DMS53 treated with DMSO at 0.1 percent for 48 hours (cell line): ENCODE data around the gene ZNF423.

Experiments used
- DNase-seq: peaks from one replicate; lab custom pipeline; 2025; ENCODE audit not compliant: unreplicated experiment; lab: John Stamatoyannopoulos, UW

Gene ZNF423

DNA sequence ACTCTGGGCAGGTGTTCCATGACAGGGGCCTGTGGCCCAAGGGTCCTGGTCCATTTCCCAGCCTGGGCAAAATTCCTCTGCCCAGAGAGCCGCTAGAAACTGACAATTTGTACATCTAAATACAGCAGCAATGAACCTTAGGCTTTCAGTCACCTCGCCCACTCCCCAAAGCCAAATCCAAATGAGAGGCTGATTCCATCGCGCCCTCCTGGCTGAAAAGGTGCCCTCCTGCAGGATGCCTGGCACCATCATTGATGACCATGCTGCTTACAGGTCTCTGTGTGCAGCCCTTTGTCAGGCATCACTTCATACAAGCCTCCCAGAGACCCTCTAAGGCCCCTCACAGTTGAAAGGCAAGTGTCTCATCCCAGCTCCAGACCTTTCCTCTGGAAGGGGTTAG, 367.6 kb downstream of the ZNF423 start:
- DNase-seq: no peak

DNA sequence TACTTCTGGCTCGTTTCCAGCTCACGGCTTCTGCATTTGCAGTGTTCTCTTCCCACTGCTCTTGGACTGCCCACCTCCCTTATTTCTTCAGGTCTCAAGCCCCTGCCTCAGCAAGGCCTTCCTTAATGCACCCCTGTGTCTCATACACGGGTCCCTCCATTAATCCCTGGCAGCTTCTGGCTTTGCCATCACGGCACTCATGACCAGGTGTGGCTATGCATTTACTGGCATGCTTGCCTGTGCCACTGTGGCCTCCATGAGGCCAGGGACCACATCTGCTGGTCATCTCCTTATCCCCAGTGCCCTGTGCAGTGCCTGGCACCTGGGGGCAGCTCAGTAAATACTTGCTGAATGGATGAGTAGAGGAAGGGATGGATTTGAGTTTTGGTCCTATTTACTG, 368.2 kb downstream of the ZNF423 start:
- no peak for DNase-seq

DNA sequence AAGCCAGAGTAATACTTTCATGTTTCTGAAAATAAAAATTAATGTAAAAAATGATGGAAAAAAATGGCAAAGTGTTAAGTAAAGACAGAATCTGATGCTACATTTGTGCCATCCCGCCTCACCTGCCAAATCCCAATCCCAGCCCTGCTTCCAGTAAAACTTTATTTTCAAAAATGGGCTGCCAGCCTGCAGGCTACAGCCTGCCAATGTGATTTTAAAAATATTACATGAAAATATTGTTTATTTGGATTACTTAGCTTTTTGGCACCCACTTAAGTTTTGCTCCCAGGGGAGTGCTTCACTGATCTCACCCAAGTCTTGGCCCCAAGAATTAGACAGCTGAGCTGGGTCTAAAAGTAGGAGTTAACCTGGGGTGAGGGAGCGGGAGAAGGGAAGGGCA, 369.5 kb downstream of the ZNF423 start:
- no peak for DNase-seq

DNA sequence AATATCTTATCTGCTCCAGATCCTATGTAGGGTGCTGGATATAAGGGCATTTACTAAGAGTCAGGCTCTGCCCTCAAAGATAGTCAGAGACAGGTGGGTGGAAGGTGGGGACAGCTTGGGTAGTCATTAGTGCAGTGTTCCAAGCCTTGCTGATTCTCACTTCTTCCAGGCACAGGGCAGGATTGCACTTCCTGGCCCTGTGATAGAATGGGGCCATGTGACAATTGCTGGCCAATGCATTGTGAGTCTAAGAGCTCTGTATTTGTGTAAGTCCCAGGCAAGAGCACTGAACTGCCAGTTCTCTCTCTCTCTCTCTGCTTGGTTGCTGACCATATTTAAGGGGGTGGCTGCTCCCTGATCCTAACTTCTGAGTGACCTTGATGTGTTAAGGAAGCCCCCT, 370.2 kb downstream of the ZNF423 start:
- DNase-seq: no peak

DNA sequence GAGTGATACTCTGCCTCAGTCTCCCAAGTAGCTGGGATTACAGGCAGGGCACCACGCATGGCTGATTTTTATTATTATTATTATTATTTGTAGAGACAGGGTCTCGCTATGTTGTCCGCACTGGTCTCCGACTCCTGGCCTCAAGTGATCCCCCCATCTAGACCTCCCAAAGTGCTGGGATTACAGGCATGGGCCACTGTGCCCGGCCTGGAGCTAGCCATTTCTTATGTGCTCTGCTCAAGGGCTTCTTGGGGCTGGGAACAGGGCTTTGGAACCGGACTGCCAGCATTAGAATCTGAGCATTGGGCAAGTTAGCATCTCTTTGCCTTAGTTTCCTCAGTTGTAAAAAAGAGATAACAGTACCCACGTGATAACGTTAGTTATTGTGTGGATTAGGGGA, 371.0 kb downstream of the ZNF423 start:
- no peak for DNase-seq

DNA sequence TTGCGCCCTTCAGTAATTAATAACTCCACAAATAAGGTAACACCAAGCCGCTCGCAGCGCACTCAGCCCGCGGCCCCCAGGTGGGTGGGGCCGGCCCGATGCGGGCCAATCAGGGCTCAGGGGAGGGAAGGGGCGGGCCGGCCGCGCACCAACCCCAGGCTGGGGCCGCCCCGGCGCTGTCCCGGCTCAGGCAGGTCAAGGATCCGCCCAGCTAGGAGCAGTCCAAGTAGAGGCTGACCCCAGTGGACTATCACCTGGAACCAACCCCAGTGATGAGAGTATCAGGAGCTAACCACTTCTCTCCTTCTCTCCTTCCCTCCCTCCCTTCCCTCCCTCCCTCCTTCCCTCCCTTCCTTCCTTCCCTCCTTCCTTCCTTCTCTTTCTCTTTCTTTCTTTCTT, 371.5 kb downstream of the ZNF423 start:
- no peak for DNase-seq

DNA sequence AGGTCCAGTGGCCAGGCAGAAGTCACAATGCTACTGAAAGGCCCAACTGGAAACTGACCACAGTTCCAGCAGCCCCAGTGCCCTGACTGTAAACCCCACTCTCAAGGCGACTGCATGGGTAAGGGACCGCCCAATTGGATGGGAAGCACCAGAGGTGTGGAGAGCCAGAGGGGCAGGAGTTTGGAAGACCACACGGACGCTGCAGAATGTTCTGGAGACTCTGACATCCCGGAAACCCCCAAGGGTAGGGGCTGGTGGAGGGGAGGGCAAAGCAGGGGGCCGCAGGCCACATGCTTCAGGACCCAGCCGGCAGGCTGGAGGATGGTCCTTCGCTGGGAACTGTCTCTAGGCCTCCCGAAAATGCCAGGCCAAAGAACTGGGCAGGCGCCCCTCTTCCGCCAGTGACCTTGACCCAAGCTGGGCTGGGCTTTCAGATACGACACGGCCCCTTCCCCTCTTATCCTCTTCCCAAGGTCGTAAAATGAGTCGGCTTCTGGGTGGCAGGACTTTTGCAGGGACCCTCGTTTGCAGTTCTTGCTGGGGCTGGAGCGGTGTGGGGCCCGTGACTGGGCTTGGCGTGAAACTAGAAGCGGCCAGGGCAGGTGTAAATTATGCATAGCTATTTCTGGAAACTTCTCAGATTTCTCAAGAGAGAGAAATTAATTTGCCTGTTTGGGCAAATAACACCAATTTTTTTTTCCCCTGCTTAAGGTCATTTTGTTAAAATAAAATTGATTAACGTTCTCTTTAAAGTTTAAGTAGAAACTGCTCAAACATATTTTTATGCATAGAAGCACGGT, 372.1 kb downstream of the ZNF423 start:
- no peak for DNase-seq

DNA sequence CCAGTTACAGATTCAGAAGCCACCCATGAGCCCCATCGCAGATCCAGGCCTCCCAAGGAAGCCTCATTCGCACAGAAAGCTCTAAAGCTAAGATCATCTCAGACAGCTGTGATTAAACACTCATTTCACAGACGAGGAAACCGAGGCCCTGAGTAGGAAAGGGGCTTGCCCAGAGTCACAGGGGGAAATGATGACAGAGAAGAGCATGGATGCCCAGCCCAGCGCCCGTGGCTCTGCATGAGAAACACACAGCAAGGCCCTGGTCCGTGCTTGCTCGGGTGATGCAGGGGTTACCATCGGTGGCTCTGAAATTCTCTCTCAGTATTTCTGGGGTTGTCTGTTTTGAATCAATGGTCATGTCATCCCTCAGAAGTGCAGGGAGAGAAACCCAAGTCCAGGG, 372.7 kb downstream of the ZNF423 start:
- no peak for DNase-seq

DNA sequence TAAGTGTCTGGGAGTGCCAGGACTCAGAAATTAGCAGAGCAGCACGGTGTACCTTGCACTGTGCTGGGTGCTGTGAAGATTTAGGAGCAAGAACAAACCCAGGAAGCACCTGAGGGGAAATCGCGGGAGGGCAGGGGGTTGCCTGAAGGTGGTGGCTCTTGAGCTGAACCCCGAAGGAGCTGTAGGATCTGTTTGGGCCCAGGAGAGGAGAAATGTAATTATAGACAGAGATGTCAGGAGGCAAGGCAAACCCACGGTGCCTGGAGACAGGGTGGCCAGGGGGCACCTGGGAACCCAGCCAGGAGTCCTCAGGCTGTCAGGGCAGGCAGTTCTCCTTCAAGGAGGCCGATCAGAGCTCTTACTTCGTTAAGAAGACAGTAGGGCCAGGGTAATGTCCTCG, 373.2 kb downstream of the ZNF423 start:
- no peak for DNase-seq

DNA sequence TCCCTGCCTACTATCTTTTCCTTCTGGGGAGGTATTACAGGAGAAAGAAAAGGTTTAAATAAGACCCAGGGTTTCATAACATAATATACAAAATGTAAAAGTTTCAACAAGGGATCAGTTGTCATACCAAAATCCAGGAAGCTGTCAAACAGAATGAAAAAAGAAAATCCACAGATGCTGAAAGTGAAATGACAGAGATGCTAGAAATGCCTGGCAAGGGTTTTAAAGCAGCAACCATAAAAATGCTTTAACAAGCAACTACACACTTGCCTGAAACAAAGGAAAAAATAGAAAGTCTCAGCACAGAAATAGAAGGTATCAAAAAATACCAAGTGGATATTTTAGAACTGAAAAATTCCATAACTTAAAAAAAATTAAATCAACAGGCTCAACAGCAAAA, 377.3 kb downstream of the ZNF423 start:
- DNase-seq: no peak

DNA sequence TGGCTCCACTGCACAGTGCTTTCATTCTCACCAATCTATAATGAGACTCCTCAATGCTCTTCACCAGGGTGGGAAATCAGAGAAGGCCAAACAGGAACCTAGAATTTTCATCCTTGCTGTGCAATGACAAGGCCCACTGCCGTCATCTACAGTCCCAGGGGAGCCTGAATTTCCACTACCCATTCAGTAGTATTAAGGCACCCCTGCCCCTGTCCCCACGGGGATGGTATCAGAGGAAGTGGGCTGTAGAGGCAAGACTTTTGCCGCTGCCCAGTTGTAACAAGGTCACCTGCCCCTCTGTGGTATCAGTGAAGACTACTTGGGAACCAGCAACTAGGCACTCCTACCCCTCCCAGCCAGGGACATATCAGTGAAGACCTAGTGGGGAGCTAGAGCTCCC, 377.8 kb downstream of the ZNF423 start:
- DNase-seq: no peak

DNA sequence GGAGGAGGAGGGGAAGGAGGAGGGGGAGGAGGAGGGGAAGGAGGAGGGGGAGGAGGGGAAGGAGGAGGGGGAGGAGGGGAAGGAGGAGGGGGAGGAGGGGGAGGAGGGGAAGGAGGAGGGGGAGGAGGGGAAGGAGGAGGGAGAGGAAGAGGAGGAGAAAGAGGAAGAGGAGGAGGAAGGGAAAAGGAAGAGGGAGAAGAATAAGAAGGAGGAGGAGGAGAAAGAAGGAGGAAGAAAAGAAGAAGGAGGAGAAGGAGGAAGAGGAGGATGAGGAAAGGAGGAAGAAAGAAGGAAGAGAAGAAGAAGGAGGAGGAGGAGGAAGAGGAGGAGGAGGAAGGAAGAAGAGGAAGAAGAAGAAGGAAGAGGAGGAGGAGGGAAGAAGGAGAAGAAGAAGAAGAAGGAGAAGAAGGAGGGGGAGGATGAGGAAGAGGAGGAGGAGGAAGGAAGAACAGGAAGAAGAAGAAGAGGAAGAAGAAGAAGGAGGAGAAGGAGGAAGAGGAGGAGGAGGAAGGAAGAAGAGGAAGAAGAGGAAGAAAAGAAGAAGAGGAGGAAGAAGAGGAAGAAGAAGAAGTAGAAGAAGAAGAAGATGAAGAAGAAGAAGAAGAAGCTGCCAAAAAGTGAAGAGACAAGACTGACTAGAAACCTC, 378.5 kb downstream of the ZNF423 start:
- DNase-seq: no peak

DNA sequence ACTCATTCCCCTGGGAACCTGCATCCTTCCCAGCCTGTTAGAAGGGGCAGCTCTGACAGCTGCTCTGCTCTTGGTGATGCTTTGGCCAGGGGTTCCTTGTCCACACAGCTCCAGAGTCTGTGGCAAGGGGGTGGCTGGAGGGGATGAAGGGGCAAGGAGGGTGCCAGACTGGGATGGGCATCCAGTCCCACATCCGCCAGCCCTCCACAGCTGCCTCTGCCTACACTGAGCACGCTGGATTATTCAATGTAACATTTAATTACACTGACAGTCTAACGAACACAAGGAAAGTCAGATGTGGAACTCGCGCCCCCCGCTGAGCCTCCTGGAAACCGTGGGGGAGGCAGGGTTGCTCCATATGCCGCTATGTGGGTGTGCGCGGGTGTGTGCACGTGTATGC, 381.2 kb downstream of the ZNF423 start:
- no peak for DNase-seq

DNA sequence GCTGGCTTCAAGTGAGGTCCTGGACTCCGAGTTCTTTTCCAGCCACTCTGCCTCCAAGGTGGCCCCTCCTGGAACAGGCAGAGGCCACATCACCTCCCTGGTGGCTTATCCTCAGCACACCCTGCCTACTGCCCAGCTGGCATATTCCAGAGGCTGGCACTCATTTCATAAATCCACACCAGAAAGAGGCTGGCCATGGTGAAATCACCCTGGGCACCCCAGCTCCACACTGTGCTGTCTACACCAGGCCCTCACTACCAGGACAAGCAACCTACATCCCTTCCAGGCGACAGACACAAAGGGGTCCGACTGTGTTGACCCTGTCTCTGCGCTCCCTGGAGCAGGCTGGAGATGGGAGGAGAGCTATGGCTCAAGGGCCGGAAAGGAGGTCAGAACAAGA, 382.1 kb downstream of the ZNF423 start:
- DNase-seq: no peak

DNA sequence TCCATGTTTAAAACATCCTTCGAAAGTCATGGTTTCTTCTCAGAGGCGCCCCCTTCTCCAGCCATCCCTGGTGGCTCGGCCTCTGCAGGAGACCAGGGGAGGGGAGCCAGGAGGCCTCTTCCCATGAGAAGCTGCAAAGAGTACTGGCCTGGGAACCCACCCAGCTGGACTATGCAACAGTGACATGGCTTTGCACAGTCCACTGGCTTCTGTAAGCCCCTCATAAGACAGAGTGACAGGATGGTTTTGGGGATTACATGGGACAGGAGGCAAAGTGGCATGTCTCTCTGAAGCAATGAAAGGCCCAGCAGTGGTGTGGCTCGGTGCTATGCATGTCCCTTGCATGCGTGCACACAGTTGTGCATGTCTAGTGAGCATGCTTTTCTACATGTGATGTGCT, 382.8 kb downstream of the ZNF423 start:
- no peak for DNase-seq

DNA sequence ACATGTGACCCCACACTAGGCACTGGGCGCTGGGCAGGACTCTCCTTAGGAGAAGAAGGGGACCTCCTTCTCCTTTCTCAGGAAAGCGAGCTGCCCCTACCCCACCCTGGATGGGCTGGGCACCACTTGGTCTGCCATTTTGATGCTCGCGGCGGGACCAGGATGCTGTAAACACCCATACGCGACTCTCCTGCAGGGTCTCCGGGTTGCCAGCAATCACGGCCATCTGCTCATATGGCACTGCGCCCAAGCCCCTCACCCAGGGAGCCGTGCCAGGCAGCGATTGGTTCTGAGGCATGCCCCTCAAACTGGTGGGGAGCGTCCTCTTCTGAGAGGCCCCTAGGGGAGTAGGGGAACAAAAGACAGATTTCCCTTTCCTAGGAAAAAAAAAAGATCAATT, 383.3 kb downstream of the ZNF423 start:
- no peak for DNase-seq

DNA sequence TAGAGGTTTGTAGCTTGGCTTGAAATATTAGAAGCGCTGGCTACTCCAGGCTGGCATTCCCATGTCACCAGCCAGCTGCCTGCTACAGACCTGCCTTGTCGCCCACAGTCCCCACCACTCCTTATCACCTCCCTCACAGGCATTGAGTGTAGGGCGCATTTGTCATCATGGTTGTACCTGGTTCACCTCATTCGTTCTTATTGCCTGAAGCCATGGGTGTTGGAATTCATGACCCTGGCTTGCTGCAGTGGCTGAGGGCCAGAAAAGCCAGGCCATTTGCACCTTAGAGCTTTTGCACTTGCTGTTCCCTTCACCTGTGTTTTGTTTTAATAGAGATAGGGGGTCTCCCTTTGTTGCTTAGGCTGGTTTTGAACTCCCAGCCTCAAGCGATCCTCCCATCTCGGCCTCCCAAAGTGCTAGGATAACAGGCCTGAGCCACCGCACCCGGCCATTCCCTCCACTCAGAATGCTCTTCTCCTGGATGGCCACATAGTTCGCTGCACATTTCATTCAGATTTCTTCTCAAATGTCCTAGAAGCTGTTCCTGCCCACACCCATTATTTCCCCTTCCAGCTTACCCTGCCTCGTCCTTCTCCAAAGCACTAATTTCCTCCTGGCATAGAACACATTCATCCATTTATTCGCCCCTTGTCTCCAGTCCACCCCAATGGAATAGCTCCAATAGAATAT, 384.7 kb downstream of the ZNF423 start:
- DNase-seq: no peak

DNA sequence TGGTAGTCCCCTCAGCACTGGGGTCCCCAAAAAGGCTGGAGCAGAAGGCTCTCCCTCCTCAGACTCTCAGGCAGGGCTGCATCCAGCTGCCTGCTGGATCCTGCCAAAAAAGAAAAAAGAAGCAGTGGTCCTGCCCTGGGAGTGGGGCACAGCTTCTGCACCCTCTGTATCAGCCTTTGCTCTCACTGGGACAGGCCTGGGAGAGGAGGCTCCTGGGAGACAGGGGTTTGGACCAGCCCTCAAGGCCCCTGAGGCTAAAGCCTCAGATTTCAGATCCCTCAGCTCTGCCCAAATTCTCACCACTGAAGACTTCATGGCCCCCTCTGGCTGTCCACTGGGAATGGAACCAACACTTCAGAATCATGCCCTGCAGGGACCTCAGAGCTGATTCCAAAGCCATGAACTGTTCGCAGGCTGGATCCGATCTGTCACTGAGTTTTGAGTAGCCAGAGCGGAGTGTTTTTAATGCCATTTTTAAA, 385.4 kb downstream of the ZNF423 start:
- no peak for DNase-seq

DNA sequence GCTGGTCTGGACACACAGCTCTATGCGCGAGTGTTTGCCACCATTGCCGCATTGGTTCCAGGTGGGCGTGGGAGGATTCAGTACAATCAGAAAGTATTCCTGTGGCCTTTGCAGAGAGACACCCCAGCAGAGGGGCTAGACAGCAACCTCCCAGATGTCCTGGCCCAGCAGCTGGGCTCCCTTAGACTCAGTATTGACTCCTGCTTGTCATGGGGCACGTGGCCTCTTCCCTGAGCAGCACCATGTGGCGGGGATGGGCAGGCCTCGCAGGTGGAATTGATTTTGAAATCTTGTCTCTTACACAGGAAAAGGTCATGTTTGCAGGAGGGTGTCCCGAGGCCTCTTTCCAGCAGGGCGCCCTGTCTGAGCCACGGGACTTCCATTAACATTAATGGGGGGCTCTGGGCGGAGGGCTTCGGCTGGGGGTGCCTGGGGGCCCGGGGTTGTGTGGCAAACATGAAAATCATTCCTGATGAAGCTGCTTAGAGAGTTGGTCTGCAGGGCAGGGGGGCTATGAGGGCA, 385.9 kb downstream of the ZNF423 start:
- DNase-seq: no peak

DNA sequence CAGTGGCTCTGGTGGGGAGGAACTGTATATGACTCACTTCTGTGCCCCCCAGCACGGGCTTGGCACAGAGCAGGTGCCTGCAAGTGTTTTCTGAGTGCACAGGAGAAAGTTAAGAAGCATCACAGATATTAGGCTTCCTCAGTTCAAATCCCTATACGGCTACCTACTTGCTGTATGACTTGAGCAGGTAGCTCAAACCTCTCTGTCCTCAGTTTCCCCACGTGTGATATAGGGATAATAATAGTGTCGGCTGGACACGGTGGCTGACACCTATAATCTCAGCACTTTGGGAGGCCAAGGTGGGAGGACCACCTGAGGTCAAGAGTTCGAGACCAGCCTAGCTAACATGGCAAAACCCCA, 386.6 kb downstream of the ZNF423 start:
- no peak for DNase-seq

DNA sequence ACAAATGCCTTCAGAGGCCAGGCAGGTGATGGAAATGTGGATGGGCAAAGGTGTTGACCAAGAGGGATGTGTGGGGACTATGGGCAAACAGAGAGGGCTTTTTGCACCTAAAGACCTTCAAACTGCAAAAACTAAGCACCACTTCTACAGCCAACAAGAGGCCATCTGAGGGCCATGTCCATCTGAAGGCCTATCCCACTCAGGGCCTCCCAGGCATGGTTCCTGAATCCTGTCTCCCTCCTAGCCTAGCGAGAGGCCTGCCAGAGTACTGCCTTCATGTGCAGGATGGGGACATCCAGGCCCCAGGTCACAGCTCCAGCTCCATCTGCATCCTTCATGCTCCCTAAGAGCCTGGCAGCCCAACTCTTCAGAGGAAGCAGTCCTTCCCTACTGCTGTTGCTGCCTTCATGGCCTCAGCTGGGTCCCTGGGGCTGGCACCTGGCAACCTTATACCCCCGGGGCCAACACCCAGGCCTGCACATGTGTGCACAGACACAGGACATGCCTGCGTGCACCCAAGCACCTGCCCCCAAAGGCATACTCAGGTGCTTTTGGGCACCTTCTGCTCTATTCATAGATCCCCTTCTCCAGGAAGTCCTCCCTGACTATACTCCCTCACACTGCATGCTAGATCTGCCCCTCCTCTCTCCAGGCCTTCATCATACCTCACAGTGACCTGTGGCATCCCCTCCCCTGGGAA, 387.2 kb downstream of the ZNF423 start:
- no peak for DNase-seq
